Liver (tissue), 9 donors: ENCODE measurements around the gene MMP27. TPM values are rescaled to one million over a fixed set of nuclear protein-coding genes. Genes with fewer than 3 reads are reported as not detected.

Source experiments
- DNase-seq: peaks from one replicate; pipeline ENCODE4 v3.0.0-alpha.2; 2017; ENCODE audit warnings: low spot score
- H3K27ac ChIP-seq, 2 donors: one replicate each; pipeline ENCODE4 v1.7.0; 2013; ENCODE audit warnings: inconsistent platforms in 2 of 2, low read length in 2 of 2, control low read depth in 1 of 2, low read depth in 1 of 2, mild to moderate bottlenecking in 1 of 2
- H3K27me3 ChIP-seq, 4 donors: one replicate each; pipeline versions ENCODE4 v1.6.1 to v1.7.0; 2013; ENCODE audit warnings: low read length in 3 of 4, inconsistent platforms in 1 of 4, mild to moderate bottlenecking in 1 of 4, moderate library complexity in 1 of 4; ENCODE audit not compliant: control insufficient read depth in 4 of 4, insufficient read depth in 4 of 4
- H3K36me3 ChIP-seq, 4 donors: one replicate each; pipeline versions ENCODE4 v1.6.1 to v1.7.0; 2013; ENCODE audit warnings: low read length in 3 of 4, mild to moderate bottlenecking in 3 of 4, low read depth in 1 of 4, moderate library complexity in 1 of 4; ENCODE audit not compliant: control insufficient read depth in 4 of 4, insufficient read depth in 3 of 4
- H3K4me1 ChIP-seq, 4 donors: one replicate each; pipeline versions ENCODE4 v1.6.1 to v1.7.0; 2013; ENCODE audit warnings: low read length in 3 of 4, mild to moderate bottlenecking in 3 of 4, moderate library complexity in 1 of 4; ENCODE audit not compliant: control insufficient read depth in 4 of 4, insufficient read depth in 4 of 4
- H3K4me3 ChIP-seq, 3 donors: one replicate each; pipeline versions ENCODE4 v1.6.1 to v1.7.0; 2013; ENCODE audit warnings: low read length in 3 of 3, control low read depth in 1 of 3, low read depth in 1 of 3, mild to moderate bottlenecking in 1 of 3
- H3K9ac ChIP-seq, 2 donors: one replicate each; pipeline ENCODE4 v1.7.0; 2013; ENCODE audit warnings: low read length in 2 of 2, mild to moderate bottlenecking in 2 of 2, moderate library complexity in 2 of 2, control low read depth in 1 of 2, low read depth in 1 of 2
- H3K9me3 ChIP-seq, 4 donors: one replicate each; pipeline versions ENCODE4 v1.6.1 to v1.7.0; 2013; ENCODE audit warnings: low read length in 3 of 4; ENCODE audit not compliant: control insufficient read depth in 4 of 4
- EGR1 ChIP-seq, 2 donors: IDR thresholded peaks; 2 replicates each; pipeline ENCODE4 v1.6.1; 2016 to 2018; ENCODE audit warnings: antibody characterized with exemption in 2 of 2, low read depth in 2 of 2
- FOXA1 ChIP-seq: IDR thresholded peaks from 2 replicates; pipeline ENCODE4 v1.6.1; 2016; ENCODE audit warnings: antibody characterized with exemption
- FOXA2 ChIP-seq: IDR thresholded peaks from 2 replicates; pipeline ENCODE4 v1.6.1; 2016; ENCODE audit warnings: antibody characterized with exemption
- GABPA ChIP-seq, 2 donors: IDR thresholded peaks in 1 of 2; conservative IDR thresholded peaks in 1 of 2; 2 replicates each; pipeline ENCODE4 v1.6.1; 2016; ENCODE audit warnings: antibody characterized with exemption in 2 of 2, mild to moderate bottlenecking in 1 of 2, moderate library complexity in 1 of 2
- HNF4A ChIP-seq, 2 donors: conservative IDR thresholded peaks; 2 replicates each; pipeline ENCODE4 v1.6.1; 2016; ENCODE audit warnings: antibody characterized with exemption in 2 of 2, mild to moderate bottlenecking in 2 of 2
- HNF4G ChIP-seq: IDR thresholded peaks from 2 replicates; pipeline ENCODE4 v1.6.1; 2016; ENCODE audit warnings: antibody characterized with exemption
- JUND ChIP-seq, 2 donors: IDR thresholded peaks; 2 replicates each; pipeline ENCODE4 v1.6.1; 2016; ENCODE audit warnings: antibody characterized with exemption in 2 of 2
- NR2F2 ChIP-seq: IDR thresholded peaks from 2 replicates; pipeline ENCODE4 v1.6.1; 2016; ENCODE audit warnings: antibody characterized with exemption
- RAD21 ChIP-seq, 2 donors: IDR thresholded peaks; 2 replicates each; pipeline ENCODE4 v1.6.1; 2016; ENCODE audit warnings: antibody characterized with exemption in 2 of 2, mild to moderate bottlenecking in 2 of 2
- RXRA ChIP-seq, 2 donors: IDR thresholded peaks; 2 replicates each; pipeline ENCODE4 v1.6.1; 2017 to 2018; ENCODE audit warnings: antibody characterized with exemption in 2 of 2, mild to moderate bottlenecking in 1 of 2
- SP1 ChIP-seq: IDR thresholded peaks from 2 replicates; pipeline ENCODE4 v1.6.1; 2018; ENCODE audit warnings: antibody characterized with exemption, mild to moderate bottlenecking
- TAF1 ChIP-seq: conservative IDR thresholded peaks from 2 replicates; pipeline ENCODE4 v1.6.1; 2016; ENCODE audit warnings: antibody characterized with exemption, mild to moderate bottlenecking
- YY1 ChIP-seq: IDR thresholded peaks from 2 replicates; pipeline ENCODE4 v1.6.1; 2016; ENCODE audit warnings: antibody characterized with exemption, mild to moderate bottlenecking
- WGBS: extraction: QIAGEN DNeasy Blood & Tissue Kit; methylation state at CpG from one replicate; pipeline ENCODE4 v1.1.7; 2013; 5-methylcytosine and 5-hydroxymethylcytosine counted together
- polyA plus RNA-seq, 2 donors: library from polyadenylated mRNA; stranded (reverse) in 1 of 2; unstranded in 1 of 2; fragments of 200-250 nt in 1 of 2; fragments of >200 nt in 1 of 2; fragmentation: Nextera tagmentation in 1 of 2; extraction: Ambion mirVana in 1 of 2; gene quantifications; one replicate each; pipeline versions ENCODE4 v1.2.1 to v1.2.3, GENCODE V29; 2013 to 2015
- total RNA-seq, 2 donors: library from RNA; depleted of rRNA; stranded (reverse); fragments of >200 nt; gene quantifications; one replicate each; pipeline ENCODE4 v1.2.3, GENCODE V29; 2014
- TF ChIP-seq, protein P1 (sequence below): IDR thresholded peaks from 2 replicates; pipeline ENCODE4 v1.6.1; 2016; ENCODE audit warnings: antibody characterized with exemption, mild to moderate bottlenecking
- TF ChIP-seq, protein P2 (sequence below): IDR thresholded peaks from 2 replicates; pipeline ENCODE4 v1.6.1; 2016; ENCODE audit warnings: antibody characterized with exemption
- TF ChIP-seq, protein P3 (sequence below): IDR thresholded peaks from 2 replicates; pipeline ENCODE4 v1.6.1; 2016; ENCODE audit warnings: antibody characterized with exemption
- TF ChIP-seq, protein P4 (sequence below): fragments of 150-350 bp; IDR thresholded peaks from 2 replicates; pipeline ENCODE4 v1.5.1; 2017; ENCODE audit warnings: improper control_type of control experiment, low read depth, low read length; ENCODE audit not compliant: missing input control
- donor health status: healthy.
- donor health status: healthy.
- donor health status: healthy.
- donor health status: healthy.
- donor health status: healthy.

The MMP27 gene
- total and polyA plus RNA-seq, 4 donors = not detected

DNA sequence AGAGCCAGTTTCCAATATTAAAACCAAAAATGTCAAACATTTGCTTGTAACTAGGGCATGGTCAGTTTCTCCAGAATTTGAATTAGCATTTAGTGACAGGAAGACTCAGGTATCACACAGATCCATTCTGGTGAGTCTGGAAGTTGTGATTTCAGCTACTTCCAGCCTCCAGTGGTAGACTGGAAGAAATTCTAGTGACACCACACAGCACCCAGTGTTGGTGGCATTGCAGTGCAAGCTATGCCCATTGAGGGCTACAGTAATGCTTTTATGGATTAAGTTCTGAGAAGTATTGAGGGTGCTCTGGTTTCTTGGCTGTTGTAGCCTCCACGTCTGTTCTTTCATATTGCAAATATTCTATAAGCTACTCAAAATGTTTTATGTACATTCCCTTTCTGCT, 49.0 kb downstream of the MMP27 start:
- Histone ChIP-seq H3K9me3 (no peaks in the 10 kb centered on the region), H3K27me3 (no peaks in the 10 kb centered on the region), H3K9ac (no peak overlapping the region), H3K27ac (no peak overlapping the region), H3K36me3 (no peaks in the 10 kb centered on the region), H3K4me1 (no peaks in the 10 kb centered on the region), H3K4me3 (no peak overlapping the region)
- TF ChIP-seq FOXA2 = no peak
- no peak for TF ChIP-seq RXRA (IDR thresholded peaks at IDR 0.05)
- TF ChIP-seq JUND (IDR thresholded peaks at IDR 0.05) = no peak
- TF ChIP-seq, protein P1, sequence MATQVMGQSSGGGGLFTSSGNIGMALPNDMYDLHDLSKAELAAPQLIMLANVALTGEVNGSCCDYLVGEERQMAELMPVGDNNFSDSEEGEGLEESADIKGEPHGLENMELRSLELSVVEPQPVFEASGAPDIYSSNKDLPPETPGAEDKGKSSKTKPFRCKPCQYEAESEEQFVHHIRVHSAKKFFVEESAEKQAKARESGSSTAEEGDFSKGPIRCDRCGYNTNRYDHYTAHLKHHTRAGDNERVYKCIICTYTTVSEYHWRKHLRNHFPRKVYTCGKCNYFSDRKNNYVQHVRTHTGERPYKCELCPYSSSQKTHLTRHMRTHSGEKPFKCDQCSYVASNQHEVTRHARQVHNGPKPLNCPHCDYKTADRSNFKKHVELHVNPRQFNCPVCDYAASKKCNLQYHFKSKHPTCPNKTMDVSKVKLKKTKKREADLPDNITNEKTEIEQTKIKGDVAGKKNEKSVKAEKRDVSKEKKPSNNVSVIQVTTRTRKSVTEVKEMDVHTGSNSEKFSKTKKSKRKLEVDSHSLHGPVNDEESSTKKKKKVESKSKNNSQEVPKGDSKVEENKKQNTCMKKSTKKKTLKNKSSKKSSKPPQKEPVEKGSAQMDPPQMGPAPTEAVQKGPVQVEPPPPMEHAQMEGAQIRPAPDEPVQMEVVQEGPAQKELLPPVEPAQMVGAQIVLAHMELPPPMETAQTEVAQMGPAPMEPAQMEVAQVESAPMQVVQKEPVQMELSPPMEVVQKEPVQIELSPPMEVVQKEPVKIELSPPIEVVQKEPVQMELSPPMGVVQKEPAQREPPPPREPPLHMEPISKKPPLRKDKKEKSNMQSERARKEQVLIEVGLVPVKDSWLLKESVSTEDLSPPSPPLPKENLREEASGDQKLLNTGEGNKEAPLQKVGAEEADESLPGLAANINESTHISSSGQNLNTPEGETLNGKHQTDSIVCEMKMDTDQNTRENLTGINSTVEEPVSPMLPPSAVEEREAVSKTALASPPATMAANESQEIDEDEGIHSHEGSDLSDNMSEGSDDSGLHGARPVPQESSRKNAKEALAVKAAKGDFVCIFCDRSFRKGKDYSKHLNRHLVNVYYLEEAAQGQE = no peak
- TF ChIP-seq HNF4A (conservative IDR thresholded peaks at IDR 0.05) = no peak
- TF ChIP-seq GABPA (IDR thresholded peaks at IDR 0.05 in 1 of 2, conservative IDR thresholded peaks at IDR 0.05 in 1 of 2) = no peak
- TF ChIP-seq, protein P2, sequence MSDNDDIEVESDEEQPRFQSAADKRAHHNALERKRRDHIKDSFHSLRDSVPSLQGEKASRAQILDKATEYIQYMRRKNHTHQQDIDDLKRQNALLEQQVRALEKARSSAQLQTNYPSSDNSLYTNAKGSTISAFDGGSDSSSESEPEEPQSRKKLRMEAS = no peak
- DNase-seq = no peak
- WGBS = 77% methylated on average over 1 of the region's 1 CpG

DNA sequence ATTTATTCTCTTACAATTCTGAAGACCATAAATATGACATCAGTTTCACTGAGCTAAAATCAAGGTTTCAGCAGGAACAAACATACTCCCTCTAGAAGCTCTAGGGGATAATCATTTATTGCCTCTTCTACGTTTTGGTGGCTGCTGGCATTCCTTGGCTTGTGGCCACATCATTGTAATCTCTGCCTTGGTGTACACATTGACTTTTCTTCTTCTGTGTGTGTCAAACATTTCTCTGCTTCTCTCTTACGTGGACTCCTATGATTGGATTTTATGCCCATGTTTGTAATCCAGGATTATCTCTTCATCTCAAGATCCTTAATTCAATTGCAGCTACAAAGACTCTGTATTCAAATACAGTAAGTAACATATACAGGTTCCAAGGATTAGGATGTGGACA, 50.0 kb downstream of the MMP27 start:
- 79% methylated on average over 2 of the region's 2 CpGs for WGBS
- TF ChIP-seq YY1 (no peak), HNF4G (no peak), EGR1 (IDR thresholded peaks at IDR 0.05; ENCODE audit: low read depth in 2 of 2) (no peak), RXRA (IDR thresholded peaks at IDR 0.05) (no peak)
- TF ChIP-seq, protein P2 = no peak
- Histone ChIP-seq H3K27ac (no peak overlapping the region), H3K9ac (no peak overlapping the region), H3K4me3 (no peak overlapping the region), H3K27me3 (no peaks in the 10 kb centered on the region), H3K4me1 (no peaks in the 10 kb centered on the region), H3K36me3 (no peaks in the 10 kb centered on the region), H3K9me3 (no peaks in the 10 kb centered on the region)
- DNase-seq = no peak

DNA sequence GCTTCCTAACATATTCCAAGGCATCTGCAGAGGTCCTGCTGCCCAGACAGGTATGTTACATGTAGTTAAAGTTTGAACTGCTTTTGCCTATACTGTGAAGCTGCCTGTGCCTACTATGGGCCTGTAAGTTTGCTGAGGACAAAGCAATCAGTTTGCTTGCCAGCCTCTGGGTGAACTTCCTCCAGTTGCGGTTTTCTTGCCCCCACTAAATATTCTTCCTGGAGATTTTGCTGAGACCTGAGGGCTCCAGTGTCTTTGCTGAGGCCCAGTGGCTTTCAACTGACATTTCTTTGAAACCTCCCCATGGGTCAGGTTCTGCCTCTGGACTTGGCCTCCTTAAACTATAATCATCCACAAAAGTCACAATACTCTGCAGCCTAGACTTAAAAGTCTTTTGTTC, 50.8 kb downstream of the MMP27 start:
- Histone ChIP-seq H3K36me3 (no peaks in the 10 kb centered on the region), H3K27me3 (no peaks in the 10 kb centered on the region), H3K4me3 (no peak overlapping the region), H3K9ac (no peak overlapping the region), H3K27ac (no peak overlapping the region), H3K4me1 (no peaks in the 10 kb centered on the region), H3K9me3 (no peaks in the 10 kb centered on the region)
- WGBS = 94% methylated on average over 1 of the region's 1 CpG
- TF ChIP-seq, protein P2 = no peak
- TF ChIP-seq JUND (IDR thresholded peaks at IDR 0.05) (no peak), NR2F2 (no peak), FOXA2 (no peak), RAD21 (IDR thresholded peaks at IDR 0.05) (no peak), HNF4G (no peak), HNF4A (conservative IDR thresholded peaks at IDR 0.05) (no peak), YY1 (no peak), RXRA (IDR thresholded peaks at IDR 0.05) (no peak), EGR1 (IDR thresholded peaks at IDR 0.05; ENCODE audit: low read depth in 2 of 2) (no peak), SP1 (no peak), TAF1 (no peak), GABPA (IDR thresholded peaks at IDR 0.05 in 1 of 2, conservative IDR thresholded peaks at IDR 0.05 in 1 of 2) (no peak), FOXA1 (no peak)
- TF ChIP-seq, protein P3, sequence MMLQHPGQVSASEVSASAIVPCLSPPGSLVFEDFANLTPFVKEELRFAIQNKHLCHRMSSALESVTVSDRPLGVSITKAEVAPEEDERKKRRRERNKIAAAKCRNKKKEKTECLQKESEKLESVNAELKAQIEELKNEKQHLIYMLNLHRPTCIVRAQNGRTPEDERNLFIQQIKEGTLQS = no peak
- TF ChIP-seq, protein P4, sequence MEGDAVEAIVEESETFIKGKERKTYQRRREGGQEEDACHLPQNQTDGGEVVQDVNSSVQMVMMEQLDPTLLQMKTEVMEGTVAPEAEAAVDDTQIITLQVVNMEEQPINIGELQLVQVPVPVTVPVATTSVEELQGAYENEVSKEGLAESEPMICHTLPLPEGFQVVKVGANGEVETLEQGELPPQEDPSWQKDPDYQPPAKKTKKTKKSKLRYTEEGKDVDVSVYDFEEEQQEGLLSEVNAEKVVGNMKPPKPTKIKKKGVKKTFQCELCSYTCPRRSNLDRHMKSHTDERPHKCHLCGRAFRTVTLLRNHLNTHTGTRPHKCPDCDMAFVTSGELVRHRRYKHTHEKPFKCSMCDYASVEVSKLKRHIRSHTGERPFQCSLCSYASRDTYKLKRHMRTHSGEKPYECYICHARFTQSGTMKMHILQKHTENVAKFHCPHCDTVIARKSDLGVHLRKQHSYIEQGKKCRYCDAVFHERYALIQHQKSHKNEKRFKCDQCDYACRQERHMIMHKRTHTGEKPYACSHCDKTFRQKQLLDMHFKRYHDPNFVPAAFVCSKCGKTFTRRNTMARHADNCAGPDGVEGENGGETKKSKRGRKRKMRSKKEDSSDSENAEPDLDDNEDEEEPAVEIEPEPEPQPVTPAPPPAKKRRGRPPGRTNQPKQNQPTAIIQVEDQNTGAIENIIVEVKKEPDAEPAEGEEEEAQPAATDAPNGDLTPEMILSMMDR = no peak
- TF ChIP-seq, protein P1 = no peak
- no peak for DNase-seq
